SU-DHL-6 (cell line): Measurements from ENCODE around the gene CCDC81.

Source experiments
- H2AFZ ChIP-seq: fragments of 200-600 bp; sonication (generic); 2 replicates; pipeline ENCODE4 v1.6.1; 2014; ENCODE audit warnings: low read depth, mild to moderate bottlenecking, moderate library complexity, mixed read lengths, antibody characterized with exemption, low read length; ENCODE audit not compliant: severe bottlenecking
- H3F3A ChIP-seq: fragments of 200-600 bp; shearing (Covaris generic); 2 replicates; pipeline ENCODE4 v1.6.0; 2016; ENCODE audit warnings: antibody characterized with exemption, mild to moderate bottlenecking; ENCODE audit not compliant: insufficient read depth
- H3K27ac ChIP-seq: fragments of 200-600 bp; sonication (generic); 2 replicates; pipeline ENCODE4 v1.5.1; 2016; ENCODE audit warnings: low read depth, mild to moderate bottlenecking, low read length, moderate library complexity, mixed read lengths
- H3K27me3 ChIP-seq: fragments of 200-600 bp; sonication (generic), shearing (Covaris generic); 2 replicates; pipeline ENCODE4 v1.6.0; 2014; ENCODE audit warnings: mild to moderate bottlenecking, low read length
- H3K36me3 ChIP-seq: fragments of 200-600 bp; sonication (generic); 2 replicates; pipeline ENCODE4 v1.6.1; 2014; ENCODE audit warnings: mild to moderate bottlenecking, low read length, mixed read lengths
- H3K4me2 ChIP-seq: fragments of 300-600, 200-600 bp; shearing (Covaris generic), sonication (generic); 2 replicates; pipeline ENCODE4 v1.6.0; 2014; ENCODE audit warnings: low read length, low read depth, mild to moderate bottlenecking; ENCODE audit not compliant: poor library complexity, severe bottlenecking
- H3K4me3 ChIP-seq: fragments of 200-600 bp; sonication (generic); 2 replicates; pipeline ENCODE4 v1.5.1; 2014; ENCODE audit warnings: antibody characterized with exemption, low read length, mild to moderate bottlenecking, mixed read lengths; ENCODE audit not compliant: insufficient read depth, poor library complexity, severe bottlenecking
- H3K79me2 ChIP-seq: fragments of 200-600 bp; sonication (generic); 2 replicates; pipeline ENCODE4 v1.6.1; 2014; ENCODE audit warnings: mild to moderate bottlenecking, low read length, moderate library complexity; ENCODE audit not compliant: insufficient read depth
- H3K9ac ChIP-seq: fragments of 200-600 bp; sonication (generic); 2 replicates; pipeline ENCODE4 v1.7.0; 2014; ENCODE audit warnings: mild to moderate bottlenecking, low read length
- H3K9me2 ChIP-seq: fragments of 200-600 bp; sonication (generic); replicated peaks from 2 replicates; pipeline ENCODE4 v1.6.1; 2014; ENCODE audit warnings: low read length; ENCODE audit not compliant: insufficient read depth
- H3K9me3 ChIP-seq: fragments of 200-600 bp; sonication (generic); 2 replicates; pipeline ENCODE4 v1.6.1; 2014; ENCODE audit warnings: low read length, mixed read lengths; ENCODE audit not compliant: insufficient read depth
- H4K20me1 ChIP-seq: fragments of 200-600 bp; sonication (generic); 2 replicates; pipeline ENCODE4 v1.6.1; 2014; ENCODE audit warnings: low read depth, mild to moderate bottlenecking, antibody characterized with exemption, low read length, moderate library complexity, mixed read lengths
- CTCF ChIP-seq: fragments of 200-600 bp; sonication (generic); IDR thresholded peaks from one replicate; pipeline ENCODE4 v1.5.1; 2017; ENCODE audit warnings: antibody characterized with exemption, mild to moderate bottlenecking, low read length, moderate library complexity; ENCODE audit not compliant: insufficient read depth, poor library complexity, severe bottlenecking
- EZH2phosphoT487 ChIP-seq: fragments of 200-600 bp; sonication (generic), shearing (Covaris generic); conservative IDR thresholded peaks from 2 replicates; pipeline ENCODE4 v1.6.1; 2018; ENCODE audit warnings: mild to moderate bottlenecking, antibody characterized with exemption, low read length, moderate library complexity, mixed read lengths

CCDC81 gene

GRCh38 chr11:86388198-86388597, 13.5 kb downstream of the CCDC81 start:
- Histone ChIP-seq H3K9me3 (no peaks in the 10 kb centered on the region), H3K4me2 (no peak overlapping the region), H3K9ac (no peak overlapping the region), H2AFZ (no peak overlapping the region), H3K9me2 (no peaks in the 10 kb centered on the region), H3K4me3 (no peak overlapping the region), H4K20me1 (no peaks in the 10 kb centered on the region), H3F3A (no peaks in the 10 kb centered on the region), H3K27ac (no peak overlapping the region), H3K36me3 (no peaks in the 10 kb centered on the region), H3K27me3 (no peaks in the 10 kb centered on the region), H3K79me2 (no peaks in the 10 kb centered on the region)
- TF ChIP-seq EZH2phosphoT487 = no peak

GRCh38 chr11:86390487-86390886, 15.8 kb downstream of the CCDC81 start:
- no peak overlapping the region for H3K9ac ChIP-seq
- no peaks in the 10 kb centered on the region for H3F3A ChIP-seq
- no peaks in the 10 kb centered on the region for H3K27me3 ChIP-seq
- H3K4me2 ChIP-seq = no peak overlapping the region
- no peaks in the 10 kb centered on the region for H3K36me3 ChIP-seq
- no peaks in the 10 kb centered on the region for H3K9me2 ChIP-seq
- H3K4me3 ChIP-seq = no peak overlapping the region
- no peak overlapping the region for H3K27ac ChIP-seq
- H3K79me2 ChIP-seq = no peaks in the 10 kb centered on the region
- H4K20me1 ChIP-seq = no peaks in the 10 kb centered on the region
- H2AFZ ChIP-seq = no peak overlapping the region
- TF ChIP-seq EZH2phosphoT487 (no peak), CTCF (no peak)
- H3K9me3 ChIP-seq = no peaks in the 10 kb centered on the region

GRCh38 chr11:86395061-86395551, 20.4 kb downstream of the CCDC81 start:
- Histone ChIP-seq H3K4me2 (no peak overlapping the region), H2AFZ (no peak overlapping the region), H3K27me3 (no peaks in the 10 kb centered on the region)

GRCh38 chr11:86396396-86396795, 21.7 kb downstream of the CCDC81 start:
- Histone ChIP-seq H3K36me3 (no peaks in the 10 kb centered on the region), H4K20me1 (no peaks in the 10 kb centered on the region), H3K9me2 (no peaks in the 10 kb centered on the region), H3K79me2 (no peaks in the 10 kb centered on the region), H3F3A (no peaks in the 10 kb centered on the region), H3K27me3 (no peaks in the 10 kb centered on the region), H2AFZ (no peak overlapping the region), H3K27ac (no peak overlapping the region), H3K4me3 (no peak overlapping the region), H3K9me3 (no peaks in the 10 kb centered on the region), H3K9ac (no peak overlapping the region), H3K4me2 (no peak overlapping the region)
- no peak for TF ChIP-seq EZH2phosphoT487
- no peak for TF ChIP-seq CTCF

More at GRCh38 chr11:86395061-86395551, 20.4 kb downstream of the CCDC81 start:
- Histone ChIP-seq H3K9me2 (no peaks in the 10 kb centered on the region), H3K79me2 (no peaks in the 10 kb centered on the region), H3K27ac (no peak overlapping the region), H3K9me3 (no peaks in the 10 kb centered on the region), H4K20me1 (no peaks in the 10 kb centered on the region), H3K9ac (no peak overlapping the region), H3K36me3 (no peaks in the 10 kb centered on the region), H3F3A (no peaks in the 10 kb centered on the region), H3K4me3 (no peak overlapping the region)
- TF ChIP-seq CTCF (no peak), EZH2phosphoT487 (no peak)
